Large intestine (tissue), 3 donors: Measurements from ENCODE around the gene FSTL5. TPM values are rescaled to one million over a fixed set of nuclear protein-coding genes. Genes with fewer than 3 reads are reported as not detected.

Experiments
- DNase-seq, 2 donors: peaks; one replicate each; pipeline versions ENCODE4 v3.0.0 to v3.0.0-alpha.2; 2013
- H3K27ac ChIP-seq: one replicate; pipeline ENCODE4 v1.5.1; 2013; ENCODE audit warnings: low read length
- H3K27me3 ChIP-seq: 2 replicates; pipeline ENCODE4 v1.6.1; 2013; ENCODE audit warnings: low read length; ENCODE audit not compliant: control insufficient read depth, insufficient read depth
- H3K36me3 ChIP-seq: 2 replicates; pipeline ENCODE4 v1.6.1; 2013; ENCODE audit warnings: low read length; ENCODE audit not compliant: control insufficient read depth, insufficient read depth
- H3K4me1 ChIP-seq: one replicate; pipeline ENCODE4 v1.6.1; 2013; ENCODE audit warnings: low read length; ENCODE audit not compliant: control insufficient read depth, insufficient read depth
- H3K4me3 ChIP-seq: one replicate; pipeline ENCODE4 v1.5.1; 2013; ENCODE audit warnings: low read length
- H3K9me3 ChIP-seq: one replicate; pipeline ENCODE4 v1.6.1; 2013; ENCODE audit warnings: mild to moderate bottlenecking, low read depth, low read length, moderate library complexity; ENCODE audit not compliant: control insufficient read depth
- WGBS: methylation state at CpG from one replicate; pipeline ENCODE4 v1.1.5; 2013; ENCODE audit warnings: low lambda C conversion rate; ENCODE audit not compliant: insufficient coverage; 5-methylcytosine and 5-hydroxymethylcytosine counted together
- polyA plus RNA-seq: library from polyadenylated mRNA; unstranded; fragments of 120-200 nt; gene quantifications from one replicate; pipeline ENCODE4 v1.2.1, GENCODE V29; 2013

FSTL5 gene
- polyA plus RNA-seq, 1 donor, result 7.0 TPM

DNA sequence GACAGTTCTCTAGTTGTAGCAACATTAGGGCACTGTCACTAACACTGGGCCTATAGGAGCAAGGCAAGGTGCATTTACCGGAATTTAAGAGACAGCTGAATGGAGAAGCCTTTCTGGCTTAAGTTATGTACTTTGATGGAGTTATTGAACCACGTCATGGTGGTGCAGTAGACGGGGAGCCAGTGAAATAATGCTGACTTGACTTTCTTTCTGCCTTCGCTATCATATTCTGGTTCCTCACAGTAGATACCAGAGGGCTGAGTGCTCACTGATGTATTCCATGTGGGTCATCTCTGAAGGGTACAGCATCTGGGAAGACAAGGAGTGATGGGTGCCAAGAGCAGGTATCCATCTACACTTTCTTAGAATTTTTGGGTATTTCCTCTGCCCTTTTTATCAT, 802.8 kb downstream of the FSTL5 start:
- no CpG with 5 or more reads among the region's 4 CpGs for WGBS
- Histone ChIP-seq H3K27ac (no peak overlapping the region), H3K4me1 (no peaks in the 10 kb centered on the region), H3K9me3 (no peaks in the 10 kb centered on the region), H3K27me3 (no peaks in the 10 kb centered on the region), H3K4me3 (no peak overlapping the region), H3K36me3 (no peaks in the 10 kb centered on the region)
- DNase-seq, result no peak

DNA sequence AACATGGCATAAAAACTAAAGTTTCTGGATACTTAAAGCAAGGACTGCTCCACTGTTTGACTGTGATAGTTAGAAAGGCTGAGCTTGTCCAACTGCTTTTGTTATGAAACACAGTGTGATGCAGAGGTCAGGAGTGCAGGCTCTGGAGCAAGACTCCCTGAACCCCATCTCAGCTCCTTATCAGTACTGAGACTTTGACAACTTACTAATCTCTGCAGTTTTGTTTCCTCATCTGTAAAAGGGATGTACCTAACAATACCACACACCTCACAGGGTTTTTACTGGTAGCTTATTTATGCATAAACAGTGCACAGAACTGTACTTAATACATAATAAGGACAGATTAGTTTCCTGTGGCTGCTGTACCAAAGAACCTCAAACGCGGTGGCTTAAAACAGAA, 804.3 kb downstream of the FSTL5 start:
- H3K27me3 ChIP-seq, result no peaks in the 10 kb centered on the region
- no peaks in the 10 kb centered on the region for H3K4me1 ChIP-seq
- H3K9me3 ChIP-seq, result no peaks in the 10 kb centered on the region
- no peaks in the 10 kb centered on the region for H3K36me3 ChIP-seq
- no peak overlapping the region for H3K4me3 ChIP-seq
- no peak overlapping the region for H3K27ac ChIP-seq
- WGBS, result no CpG with 5 or more reads among the region's 2 CpGs
- peak; percentile 1 to 5 for DNase-seq

DNA sequence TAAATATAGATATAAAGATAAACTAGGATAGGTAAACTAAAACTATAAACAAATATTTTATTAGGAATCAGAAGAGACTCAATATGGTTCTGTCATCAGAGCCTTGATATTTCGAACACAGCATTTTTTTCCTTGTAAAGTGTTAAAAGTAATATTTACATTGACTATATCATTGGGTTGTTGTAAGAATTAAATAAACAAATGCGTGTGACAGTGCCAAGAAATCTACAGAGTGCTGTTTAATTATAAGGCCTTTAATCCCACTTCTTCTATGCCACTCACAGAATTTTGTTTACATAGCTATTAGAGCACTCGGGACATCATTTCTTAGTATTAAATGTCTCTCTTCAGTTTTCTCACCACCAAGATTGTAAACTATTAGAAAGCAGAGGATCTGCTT, 807.4 kb downstream of the FSTL5 start:
- H3K27me3 ChIP-seq, result no peaks in the 10 kb centered on the region
- WGBS, result 80% methylated on average over 2 of the region's 3 CpGs
- no peaks in the 10 kb centered on the region for H3K9me3 ChIP-seq
- H3K27ac ChIP-seq, result no peak overlapping the region
- no peaks in the 10 kb centered on the region for H3K4me1 ChIP-seq
- H3K36me3 ChIP-seq, result no peaks in the 10 kb centered on the region
- H3K4me3 ChIP-seq, result no peak overlapping the region
- no peak for DNase-seq

DNA sequence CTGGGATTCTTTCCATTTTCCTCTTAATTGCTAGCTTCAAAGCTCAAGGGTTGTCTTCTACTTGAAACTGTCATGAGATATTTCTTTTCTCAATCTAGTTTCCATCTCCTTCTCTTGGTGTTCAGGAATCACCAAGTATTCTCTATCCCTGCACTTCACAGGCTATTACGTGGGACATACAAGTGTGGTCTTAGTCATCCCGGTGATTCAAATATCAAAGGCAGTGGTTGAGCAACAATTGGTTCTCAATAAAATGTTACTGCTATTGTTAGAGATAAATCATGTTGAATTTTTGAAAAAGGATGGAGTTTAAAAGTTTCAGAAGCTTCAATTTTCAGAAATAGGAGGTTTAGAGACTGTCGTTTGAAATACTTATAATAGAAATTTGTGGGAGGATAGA, 812.9 kb downstream of the FSTL5 start:
- DNase-seq, result no peak
- Histone ChIP-seq H3K4me3 (no peak overlapping the region), H3K9me3 (no peaks in the 10 kb centered on the region), H3K27me3 (no peaks in the 10 kb centered on the region), H3K27ac (no peak overlapping the region), H3K4me1 (no peaks in the 10 kb centered on the region), H3K36me3 (no peaks in the 10 kb centered on the region)
- WGBS, result no CpG with 5 or more reads among the region's 3 CpGs

DNA sequence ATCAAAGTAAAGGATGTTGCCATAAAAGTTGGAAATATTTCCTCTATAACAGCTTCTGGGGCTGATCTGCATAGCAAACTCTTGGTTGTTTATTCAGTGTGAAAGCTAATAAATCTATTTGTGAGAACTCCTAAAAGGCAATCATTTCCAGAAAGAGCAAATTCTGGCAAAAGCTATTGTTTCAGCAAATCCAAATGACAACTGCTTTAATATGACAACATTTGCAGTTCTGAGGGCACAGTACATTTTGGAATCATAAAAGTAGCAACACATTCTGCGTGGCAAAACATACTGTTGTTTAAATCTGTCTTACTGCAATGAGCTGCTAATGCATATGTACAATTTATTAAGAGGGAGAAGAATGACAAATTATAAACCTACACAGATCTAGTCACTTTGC, 818.1 kb downstream of the FSTL5 start:
- no peaks in the 10 kb centered on the region for H3K4me1 ChIP-seq
- 60% methylated on average over 1 of the region's 1 CpG for WGBS
- H3K27me3 ChIP-seq, result no peaks in the 10 kb centered on the region
- H3K9me3 ChIP-seq, result no peaks in the 10 kb centered on the region
- no peak for DNase-seq
- H3K4me3 ChIP-seq, result no peak overlapping the region
- H3K27ac ChIP-seq, result no peak overlapping the region
- no peaks in the 10 kb centered on the region for H3K36me3 ChIP-seq

DNA sequence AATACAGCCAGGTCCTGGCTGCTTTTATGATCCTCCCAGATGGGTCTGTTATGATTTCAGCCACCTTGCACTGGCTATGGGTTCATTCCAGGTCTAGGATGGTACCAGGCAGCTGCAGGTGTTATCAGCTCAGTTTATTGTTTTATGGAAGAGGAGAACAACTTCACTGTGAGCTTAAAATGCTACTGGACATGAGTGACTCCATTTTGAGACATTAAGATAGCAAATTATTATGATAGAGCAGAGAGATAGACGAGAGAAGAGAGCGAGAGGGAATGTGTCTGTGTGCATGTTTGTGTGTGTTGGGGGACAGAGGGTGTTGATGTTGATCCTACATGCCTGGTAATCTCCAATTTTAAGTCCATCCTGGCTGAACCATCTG, 820.2 kb downstream of the FSTL5 start:
- H3K9me3 ChIP-seq, result no peaks in the 10 kb centered on the region
- H3K4me1 ChIP-seq, result no peaks in the 10 kb centered on the region
- peak in 1 of 2 donors; percentile 5 for DNase-seq
- no peak overlapping the region for H3K27ac ChIP-seq
- H3K27me3 ChIP-seq, result no peaks in the 10 kb centered on the region
- no peak overlapping the region for H3K4me3 ChIP-seq
- no CpG with 5 or more reads among the region's 2 CpGs for WGBS
- H3K36me3 ChIP-seq, result no peaks in the 10 kb centered on the region

DNA sequence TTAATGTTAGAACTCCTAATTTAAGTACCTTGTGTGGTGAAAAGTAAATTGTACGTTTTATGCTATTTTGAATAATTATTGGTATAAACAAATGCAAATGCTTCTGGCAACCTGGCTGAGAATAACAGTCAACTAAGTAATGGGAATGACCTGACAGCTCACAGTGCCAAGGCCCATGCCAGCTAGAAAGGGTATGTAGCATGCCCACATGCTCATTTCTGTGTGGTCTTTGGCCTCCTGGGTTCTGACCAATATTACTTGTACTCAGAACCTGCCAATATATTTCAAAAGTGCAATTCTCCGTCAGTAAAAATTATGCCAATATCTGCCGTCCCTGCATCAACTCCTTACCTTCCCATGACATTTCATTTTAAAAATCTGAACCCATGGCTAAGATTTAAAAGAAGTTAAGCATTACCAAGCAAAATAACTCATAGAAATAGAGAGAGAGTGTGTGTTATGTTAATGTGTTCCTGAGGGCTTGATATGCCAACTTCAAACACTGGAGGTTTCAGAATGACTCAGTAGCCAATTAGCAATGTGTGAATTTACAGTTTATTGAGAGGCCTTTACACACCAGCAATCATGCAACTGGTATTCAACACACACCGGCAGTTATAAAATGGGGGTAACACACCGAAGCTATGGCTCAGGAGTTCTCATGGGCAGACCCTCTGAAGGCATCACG, 820.8 kb downstream of the FSTL5 start:
- no peak overlapping the region for H3K27ac ChIP-seq
- no peaks in the 10 kb centered on the region for H3K4me1 ChIP-seq
- no peak overlapping the region for H3K4me3 ChIP-seq
- H3K27me3 ChIP-seq, result no peaks in the 10 kb centered on the region
- 92% methylated on average over 3 of the region's 6 CpGs for WGBS
- H3K36me3 ChIP-seq, result no peaks in the 10 kb centered on the region
- H3K9me3 ChIP-seq, result no peaks in the 10 kb centered on the region
- no peak for DNase-seq

DNA sequence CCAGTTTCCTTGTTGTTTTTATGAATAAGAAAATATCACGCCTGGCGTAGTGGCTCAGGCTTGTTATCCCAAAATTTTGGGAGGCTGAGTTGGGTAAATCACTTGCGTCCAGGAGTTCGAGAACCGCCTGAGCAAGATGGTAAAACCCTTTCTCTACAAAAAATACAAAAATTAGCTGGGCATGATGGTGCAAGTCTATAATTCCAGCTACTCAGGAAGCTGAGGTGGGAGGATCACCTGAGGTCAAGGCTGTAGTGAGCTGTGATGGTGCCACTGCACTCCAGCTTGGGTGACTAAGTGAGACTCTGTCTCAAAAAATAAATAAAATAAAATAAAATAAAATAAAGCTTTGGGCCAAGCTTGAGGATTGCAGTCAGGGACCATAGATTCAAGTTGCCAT, 827.2 kb downstream of the FSTL5 start:
- no peak overlapping the region for H3K4me3 ChIP-seq
- no peaks in the 10 kb centered on the region for H3K27me3 ChIP-seq
- 100% methylated on average over 1 of the region's 5 CpGs for WGBS
- no peak overlapping the region for H3K27ac ChIP-seq
- DNase-seq, result no peak
- H3K9me3 ChIP-seq, result no peaks in the 10 kb centered on the region
- no peaks in the 10 kb centered on the region for H3K4me1 ChIP-seq
- no peaks in the 10 kb centered on the region for H3K36me3 ChIP-seq

DNA sequence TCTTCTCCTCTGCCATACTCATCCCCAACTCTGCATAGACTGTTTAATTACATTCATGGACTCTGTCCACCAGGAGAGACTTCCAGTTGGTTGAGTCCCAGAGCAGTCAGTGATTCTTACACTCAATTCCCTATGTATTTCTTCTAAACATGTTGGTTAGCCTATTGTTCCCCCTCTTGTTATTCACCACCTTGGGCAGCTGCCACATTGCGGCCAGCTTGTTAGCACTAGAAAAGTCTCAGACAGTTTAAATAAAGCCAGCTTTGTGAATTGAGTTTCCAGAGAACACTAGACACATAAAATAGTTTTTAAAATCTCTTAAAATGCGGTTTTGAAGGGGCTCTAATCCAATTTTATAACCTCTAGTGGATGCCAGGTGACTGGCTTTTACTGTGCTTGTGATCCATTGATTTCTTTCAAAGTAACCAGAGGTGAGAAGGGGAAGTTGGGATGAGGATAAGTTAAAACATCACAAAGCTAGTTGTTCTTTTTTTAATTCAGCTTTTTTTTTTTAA, 827.7 kb downstream of the FSTL5 start:
- Histone ChIP-seq H3K4me3 (no peak overlapping the region), H3K9me3 (no peaks in the 10 kb centered on the region), H3K27ac (no peak overlapping the region), H3K4me1 (no peaks in the 10 kb centered on the region), H3K27me3 (no peaks in the 10 kb centered on the region), H3K36me3 (no peaks in the 10 kb centered on the region)
- WGBS, result 60% methylated on average over 1 of the region's 2 CpGs
- DNase-seq, result no peak
